Panc1 (cell line): ENCODE measurements around the gene BRICD5. TPM values are rescaled to one million over a fixed set of nuclear protein-coding genes. Genes with fewer than 3 reads are reported as not detected.

ENCODE experiments used
- ATAC-seq: fragments of 200-7000 bp; cut with Tn5 transposase; 2 replicates; pipeline ENCODE4 v1.9.1; 2020; ENCODE audit warnings: mild to moderate bottlenecking, moderate library complexity
- BruUV-seq: library from RNA; stranded (reverse); fragments of 400-500 nt; replicated peaks from 2 replicates; lab custom pipeline; 2021; lab: Mats Ljungman, UMichigan
- CTCF ChIA-PET: fragments of 300-600 bp; sonication (Branson Sonifier 250); formaldehyde crosslinking; loops from one replicate; lab custom pipeline; 2022; ENCODE audit warnings: antibody characterized with exemption; lab: Charles Lee
- POLR2A ChIA-PET: fragments of 300-600 bp; sonication (Branson Sonifier 250); formaldehyde crosslinking; loops from one replicate; lab custom pipeline; 2022; ENCODE audit warnings: antibody characterized with exemption; lab: Charles Lee
- DNase-seq: peaks from one replicate; pipeline ENCODE4 v3.0.0-alpha.2; 2010; ENCODE audit warnings: low read depth, low spot score
- H3K27ac ChIP-seq: 2 replicates; pipeline ENCODE4 v1.5.1; 2011; ENCODE audit warnings: mild to moderate bottlenecking, low read length, inconsistent platforms
- H3K27me3 ChIP-seq: fragments of 200-500 bp; sonication (Bioruptor generic); 2 replicates; pipeline ENCODE4 v1.6.0; 2014; ENCODE audit warnings: low read length, inconsistent platforms; ENCODE audit not compliant: control insufficient read depth, insufficient read depth
- H3K36me3 ChIP-seq: fragments of 200-500 bp; sonication (Bioruptor generic); 2 replicates; pipeline ENCODE4 v1.5.1; 2014; ENCODE audit warnings: inconsistent platforms, mild to moderate bottlenecking, low read length, moderate library complexity; ENCODE audit not compliant: control insufficient read depth, insufficient read depth
- H3K4me1 ChIP-seq: 2 replicates; pipeline ENCODE4 v1.5.1; 2011; ENCODE audit warnings: inconsistent platforms, mild to moderate bottlenecking, low read length, moderate library complexity; ENCODE audit not compliant: control insufficient read depth, insufficient read depth
- H3K4me3 ChIP-seq, 2 experiments: 2 replicates each; pipeline ENCODE4 v1.5.1; 2011 to 2012; ENCODE audit warnings: low read depth in 2 of 2, low read length in 2 of 2, mild to moderate bottlenecking in 2 of 2, inconsistent platforms in 1 of 2, moderate library complexity in 1 of 2
- H3K9me3 ChIP-seq: fragments of 200-500 bp; sonication (Bioruptor generic); 2 replicates; pipeline ENCODE4 v1.5.1; 2014; ENCODE audit warnings: low read depth, mild to moderate bottlenecking, inconsistent platforms, low read length, moderate library complexity; ENCODE audit not compliant: control insufficient read depth, insufficient read depth
- CTCF ChIP-seq: fragments of 450-650 bp; IDR thresholded peaks from 2 replicates; pipeline ENCODE4 v1.5.1; 2017; ENCODE audit warnings: mild to moderate bottlenecking
- POLR2AphosphoS5 ChIP-seq: IDR thresholded peaks from 2 replicates; pipeline ENCODE4 v1.6.1; 2012; ENCODE audit warnings: mild to moderate bottlenecking, low read depth, low read length, moderate library complexity
- REST ChIP-seq, 2 experiments: IDR thresholded peaks; 2 replicates each; pipeline ENCODE4 v1.6.1; 2011 to 2012; ENCODE audit warnings: low read depth in 2 of 2, control low read depth in 1 of 2, low read length in 1 of 2, mild to moderate bottlenecking in 1 of 2, moderate library complexity in 1 of 2; ENCODE audit not compliant: insufficient read depth in 1 of 2
- SIN3A ChIP-seq: IDR thresholded peaks from 2 replicates; pipeline ENCODE4 v1.6.1; 2012; ENCODE audit warnings: low read depth, mild to moderate bottlenecking, low read length, moderate library complexity, borderline replicate concordance; ENCODE audit not compliant: insufficient read depth
- TCF7L2 ChIP-seq: IDR thresholded peaks from 2 replicates; pipeline ENCODE4 v1.6.1; 2011; ENCODE audit warnings: mild to moderate bottlenecking, low read depth, low read length, inconsistent platforms
- in situ Hi-C: cut with HindIII; loops from 2 replicates; pipeline ENCODE4 v1.10.0; 2016; ENCODE audit warnings: low sequenced_read_pairs, low pct_unique_long_range_greater_than_20kb
- intact Hi-C: fragments of 100-400 bp; cut with micrococcal nuclease; formaldehyde crosslinking; loops from one replicate; pipeline ENCODE4 v1.10.0; 2022; ENCODE audit not compliant: unreplicated experiment
- total RNA-seq: library from RNA; stranded (reverse); gene quantifications from one replicate; pipeline ENCODE4 v1.2.1, GENCODE V29; 2021; ENCODE audit not compliant: unreplicated experiment

Gene BRICD5
- total RNA-seq, 1 experiment from 2014 or later = 8.7 TPM

GRCh38 chr16:2206420-2206779, 4.3 kb downstream of the BRICD5 start:
- in situ Hi-C loops = no loop called here
- POLR2A ChIA-PET = no interaction called here
- no TSS peak for BruUV-seq

GRCh38 chr16:2205967-2206313, 4.7 kb downstream of the BRICD5 start:
- in situ Hi-C loops = no loop called here
- POLR2A ChIA-PET = no interaction called here
- H3K27ac ChIP-seq = peak overlapping the region; percentile 91
- TF ChIP-seq POLR2AphosphoS5 = no peak
- no peak for TF ChIP-seq REST (IDR thresholded peaks at IDR 0.05; ENCODE audit: insufficient read depth in 1 of 2, low read depth in 2 of 2, low read length in 1 of 2)
- no peak for TF ChIP-seq SIN3A
- TF ChIP-seq CTCF = no peak
- no peak for TF ChIP-seq TCF7L2
- no peaks in the 10 kb centered on the region; the same call in 1 of the 2 replicates for H3K36me3 ChIP-seq
- H3K4me1 ChIP-seq = peaks cover 17% of the 10 kb centered on the region
- intact Hi-C loops = no loop called here
- no peak for DNase-seq
- no peaks in the 10 kb centered on the region for H3K27me3 ChIP-seq
- no peaks in the 10 kb centered on the region for H3K9me3 ChIP-seq
- H3K4me3 ChIP-seq = peak overlapping the region; percentile 61 to 73
- BruUV-seq = no TSS peak
- CTCF ChIA-PET = no interaction called here
- ATAC-seq = peak; percentile 22

More at GRCh38 chr16:2206420-2206779, 4.3 kb downstream of the BRICD5 start:
- no peak for TF ChIP-seq SIN3A
- no peak for TF ChIP-seq CTCF
- TF ChIP-seq TCF7L2 = no peak
- TF ChIP-seq POLR2AphosphoS5 = no peak
- no peak for TF ChIP-seq REST (IDR thresholded peaks at IDR 0.05; ENCODE audit: insufficient read depth in 1 of 2, low read depth in 2 of 2, low read length in 1 of 2)
- Histone ChIP-seq H3K27me3 (no peaks in the 10 kb centered on the region), H3K4me3 (peak overlapping the region; percentile 61 to 73), H3K27ac (peak overlapping the region; percentile 91), H3K36me3 (no peaks in the 10 kb centered on the region; the same call in 1 of the 2 replicates), H3K4me1 (peaks cover 20% of the 10 kb centered on the region), H3K9me3 (no peaks in the 10 kb centered on the region)
- ATAC-seq (no peak), DNase-seq (no peak)
- intact Hi-C loops = no loop called here
- CTCF ChIA-PET = no interaction called here
